HUES6 (cell line): ENCODE results near the gene ADAM11.

Experiments
- H3K27ac ChIP-seq: 2 replicates; pipeline ENCODE4 v1.7.0; 2013; ENCODE audit warnings: low read depth, mild to moderate bottlenecking, low read length, inconsistent platforms
- H3K27me3 ChIP-seq: 2 replicates; pipeline ENCODE4 v1.6.1; 2013; ENCODE audit warnings: low read length; ENCODE audit not compliant: control insufficient read depth, insufficient read depth
- H3K36me3 ChIP-seq: 2 replicates; pipeline ENCODE4 v1.6.1; 2013; ENCODE audit warnings: low read length; ENCODE audit not compliant: control insufficient read depth, insufficient read depth
- H3K4me1 ChIP-seq: 2 replicates; pipeline ENCODE4 v1.6.1; 2013; ENCODE audit warnings: low read length; ENCODE audit not compliant: control insufficient read depth, insufficient read depth
- H3K4me3 ChIP-seq: 2 replicates; pipeline ENCODE4 v1.5.1; 2013; ENCODE audit warnings: low read depth, low read length
- H3K9ac ChIP-seq: one replicate; pipeline ENCODE4 v1.6.1; 2013; ENCODE audit warnings: mild to moderate bottlenecking, low read length
- H3K9me3 ChIP-seq: 2 replicates; pipeline ENCODE4 v1.6.1; 2013; ENCODE audit warnings: low read depth, low read length; ENCODE audit not compliant: control insufficient read depth, insufficient read depth

ADAM11 gene

DNA sequence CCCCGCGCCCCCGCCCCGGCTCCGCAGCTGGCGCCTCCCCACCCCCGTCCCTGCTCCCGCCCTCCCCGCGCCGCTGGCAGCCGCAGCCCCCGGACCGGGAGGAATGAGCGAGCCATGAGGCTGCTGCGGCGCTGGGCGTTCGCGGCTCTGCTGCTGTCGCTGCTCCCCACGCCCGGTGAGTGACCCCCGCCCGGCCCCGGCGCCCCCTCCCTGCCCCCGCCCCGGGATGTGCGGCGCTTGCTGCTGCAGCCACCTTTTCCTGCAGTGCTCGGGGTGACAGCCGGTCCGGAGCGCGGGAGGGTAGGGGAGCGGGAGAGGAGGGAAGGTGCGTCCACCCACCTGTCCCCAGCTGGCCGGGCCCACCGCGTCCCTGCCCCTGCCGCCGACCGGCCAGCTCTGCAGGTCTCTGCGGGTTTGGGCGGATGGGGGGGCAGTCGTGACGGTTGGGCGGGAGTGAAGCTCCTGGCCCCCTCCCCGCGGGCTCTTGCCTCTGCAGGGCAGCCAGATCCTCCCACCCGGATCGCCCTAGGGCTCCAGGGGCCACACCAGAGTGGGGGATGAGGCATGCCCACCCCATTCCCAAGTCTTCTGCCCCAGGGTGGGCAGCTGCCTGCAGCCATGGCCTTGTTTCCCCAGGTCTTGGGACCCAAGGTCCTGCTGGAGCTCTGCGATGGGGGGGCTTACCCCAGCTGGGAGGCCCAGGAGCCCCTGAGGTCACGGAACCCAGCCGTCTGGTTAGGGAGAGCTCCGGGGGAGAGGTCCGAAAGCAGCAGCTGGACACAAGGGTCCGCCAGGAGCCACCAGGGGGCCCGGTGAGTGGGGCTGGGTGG, 513 bp downstream of the ADAM11 start:
- Histone ChIP-seq H3K9me3 (no peaks in the 10 kb centered on the region), H3K9ac (no peak overlapping the region), H3K27me3 (peaks cover 48% of the 10 kb centered on the region), H3K4me3 (peak overlapping the region; percentile 60), H3K36me3 (no peaks in the 10 kb centered on the region), H3K27ac (no peak overlapping the region), H3K4me1 (peaks cover 10% of the 10 kb centered on the region; the same call in 1 of the 2 replicates)

DNA sequence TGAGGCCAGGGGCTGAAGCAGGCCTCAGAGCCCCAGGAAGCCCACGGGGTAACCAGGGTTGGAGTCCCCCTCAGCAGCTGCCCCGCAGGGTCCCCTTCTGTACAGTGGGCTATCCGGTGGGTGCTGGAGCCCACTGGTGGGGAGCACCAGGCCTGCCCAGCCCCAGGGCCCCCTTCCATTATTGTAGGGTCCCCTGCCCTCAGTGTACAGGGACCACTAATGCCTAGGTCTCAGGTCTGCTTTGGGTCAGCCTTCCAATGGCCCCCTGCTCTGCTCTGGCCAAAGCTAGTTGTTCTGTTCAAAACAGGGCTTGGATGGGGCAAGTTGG, 1.1 kb downstream of the ADAM11 start:
- Histone ChIP-seq H3K4me3 (no peak overlapping the region), H3K9me3 (no peaks in the 10 kb centered on the region), H3K36me3 (no peaks in the 10 kb centered on the region), H3K9ac (no peak overlapping the region), H3K27ac (no peak overlapping the region), H3K27me3 (peaks cover 48% of the 10 kb centered on the region), H3K4me1 (peaks cover 10% of the 10 kb centered on the region; the same call in 1 of the 2 replicates)

DNA sequence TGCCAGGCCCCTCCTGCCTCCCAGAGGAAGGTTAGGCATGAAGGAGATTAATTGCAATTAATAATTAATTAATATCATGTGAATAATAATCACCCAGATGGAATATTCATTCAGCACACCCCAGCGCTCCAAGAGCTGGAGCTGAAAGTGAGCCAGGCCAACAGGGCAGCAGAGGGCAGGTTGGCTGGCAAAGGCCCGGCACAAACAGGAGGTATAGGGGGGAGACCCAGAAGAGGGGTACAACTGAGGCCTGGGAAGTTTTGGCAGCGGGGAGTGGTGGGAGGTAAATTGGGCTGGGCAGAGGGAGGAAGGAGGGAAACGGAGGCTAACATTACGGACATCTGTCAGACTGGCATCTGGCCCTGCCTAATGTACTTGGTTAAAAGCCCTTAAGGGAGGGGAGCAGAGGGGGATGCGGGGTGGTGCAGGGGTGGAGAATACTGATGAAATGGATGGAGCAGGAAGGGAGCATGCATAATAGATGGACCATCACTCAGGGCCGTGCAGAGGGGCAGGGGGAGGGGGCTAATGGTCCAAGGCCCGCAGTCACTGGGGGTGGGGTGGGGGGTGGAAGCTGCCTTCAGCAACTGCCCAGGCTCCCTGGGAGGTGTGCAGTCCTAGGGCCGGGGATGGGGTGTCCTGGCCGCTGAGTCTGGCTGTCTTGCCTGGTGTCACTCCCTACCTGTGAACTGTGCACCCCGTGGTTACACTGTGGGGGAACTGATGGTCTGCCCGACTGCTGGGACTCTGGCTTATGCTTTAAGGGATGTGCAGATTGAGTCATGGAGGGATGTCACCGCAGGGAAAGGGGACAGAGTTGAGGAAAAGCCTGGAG, 1.9 kb downstream of the ADAM11 start:
- Histone ChIP-seq H3K9ac (no peak overlapping the region), H3K36me3 (no peaks in the 10 kb centered on the region), H3K4me1 (peaks cover 10% of the 10 kb centered on the region; the same call in 1 of the 2 replicates), H3K27me3 (peaks cover 48% of the 10 kb centered on the region), H3K9me3 (no peaks in the 10 kb centered on the region), H3K27ac (no peak overlapping the region), H3K4me3 (no peak overlapping the region)

DNA sequence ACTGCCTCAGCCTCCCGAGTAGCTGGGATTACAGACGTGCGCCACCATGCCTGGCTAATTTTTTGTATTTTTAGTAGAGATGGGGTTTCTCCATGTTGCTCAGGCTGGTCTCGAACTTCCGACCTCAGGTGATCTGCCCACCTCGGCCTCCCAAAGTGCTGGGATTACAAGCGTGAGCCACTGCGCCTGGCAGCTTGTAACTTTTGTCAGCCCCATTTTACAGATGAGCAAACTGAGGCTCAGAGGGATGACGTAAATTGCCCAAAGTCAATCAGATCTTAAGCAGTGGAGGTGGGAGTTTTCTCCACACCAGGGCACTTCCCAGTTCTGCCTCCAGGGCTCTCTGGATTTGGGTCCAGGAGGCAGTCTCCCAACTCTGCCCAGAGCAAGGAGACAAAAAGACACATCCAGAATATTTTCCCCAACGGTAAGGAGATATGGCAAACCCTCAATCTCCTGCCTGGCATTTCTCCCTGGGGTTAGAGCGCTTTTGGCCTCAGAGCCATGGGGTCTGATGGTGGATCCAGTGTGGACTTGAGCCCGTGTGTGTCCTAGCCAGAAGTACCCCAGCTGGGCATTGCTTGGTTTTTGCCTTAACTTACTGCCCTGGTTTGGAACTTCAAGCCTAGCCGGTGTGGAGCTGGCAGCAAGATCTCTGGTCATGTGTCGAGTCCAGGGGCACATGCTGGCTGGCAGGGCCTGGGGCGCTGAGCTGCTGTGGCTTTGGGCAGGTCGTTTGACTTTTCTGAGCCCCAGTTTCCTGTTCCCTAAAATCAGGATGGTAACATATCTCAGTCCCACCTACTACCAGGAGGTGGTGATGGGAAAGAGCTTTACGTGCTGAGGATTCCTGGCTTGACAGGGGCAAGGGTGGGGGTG, 3.4 kb downstream of the ADAM11 start:
- Histone ChIP-seq H3K27me3 (peaks cover 40% of the 10 kb centered on the region), H3K27ac (no peak overlapping the region), H3K4me1 (peaks cover 10% of the 10 kb centered on the region; the same call in 1 of the 2 replicates), H3K9ac (no peak overlapping the region), H3K36me3 (no peaks in the 10 kb centered on the region), H3K9me3 (no peaks in the 10 kb centered on the region), H3K4me3 (no peak overlapping the region)

DNA sequence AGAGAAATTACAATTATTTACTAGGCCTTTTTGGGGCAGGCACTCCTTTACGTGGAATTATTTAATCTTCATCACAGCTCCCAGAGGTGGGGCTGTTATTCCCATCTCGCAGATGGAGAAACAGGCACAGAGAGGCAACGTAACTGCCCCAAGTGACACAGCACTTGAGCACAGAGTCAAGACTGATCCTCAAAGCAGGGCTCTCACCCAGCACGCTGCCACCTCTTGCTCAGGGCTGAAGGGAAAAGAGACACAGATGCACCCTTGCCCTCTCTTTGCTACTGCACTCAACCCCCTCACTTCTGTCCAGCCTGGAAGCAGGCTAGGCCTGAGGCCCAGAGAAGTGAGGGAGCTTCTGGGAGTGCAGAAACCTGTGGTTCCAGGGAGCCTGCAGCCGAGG, 4.4 kb downstream of the ADAM11 start:
- H3K4me1 ChIP-seq: peaks cover 19% of the 10 kb centered on the region
- peaks cover 30% of the 10 kb centered on the region for H3K27me3 ChIP-seq
- no peaks in the 10 kb centered on the region for H3K9me3 ChIP-seq
- no peak overlapping the region for H3K27ac ChIP-seq
- no peak overlapping the region for H3K9ac ChIP-seq
- H3K36me3 ChIP-seq: no peaks in the 10 kb centered on the region
- H3K4me3 ChIP-seq: no peak overlapping the region

DNA sequence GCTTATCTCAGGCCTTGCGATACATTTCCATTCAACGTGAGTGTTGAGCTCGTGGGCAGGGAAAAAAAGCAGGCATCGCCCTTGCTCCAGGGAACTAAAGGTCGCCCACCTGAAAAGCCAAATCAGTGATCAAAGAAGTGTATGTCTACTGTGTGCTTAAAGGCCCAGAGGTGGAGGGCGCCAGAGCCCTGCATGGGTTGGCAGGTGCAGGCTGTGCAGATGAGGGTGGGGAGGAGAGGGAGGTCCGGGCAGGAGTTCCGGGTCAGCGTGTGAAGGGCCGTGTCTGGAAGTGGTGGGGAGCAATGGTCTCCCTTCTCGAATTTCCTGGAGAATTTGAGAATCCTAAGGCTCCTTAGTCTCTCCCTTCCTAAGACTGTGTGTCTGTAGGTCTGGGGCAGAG, 7.2 kb downstream of the ADAM11 start:
- H3K36me3 ChIP-seq: no peaks in the 10 kb centered on the region
- H3K27ac ChIP-seq: no peak overlapping the region
- H3K9me3 ChIP-seq: no peaks in the 10 kb centered on the region
- H3K27me3 ChIP-seq: peaks cover 7% of the 10 kb centered on the region
- no peak overlapping the region for H3K4me3 ChIP-seq
- peaks cover 9% of the 10 kb centered on the region for H3K4me1 ChIP-seq
- H3K9ac ChIP-seq: no peak overlapping the region

DNA sequence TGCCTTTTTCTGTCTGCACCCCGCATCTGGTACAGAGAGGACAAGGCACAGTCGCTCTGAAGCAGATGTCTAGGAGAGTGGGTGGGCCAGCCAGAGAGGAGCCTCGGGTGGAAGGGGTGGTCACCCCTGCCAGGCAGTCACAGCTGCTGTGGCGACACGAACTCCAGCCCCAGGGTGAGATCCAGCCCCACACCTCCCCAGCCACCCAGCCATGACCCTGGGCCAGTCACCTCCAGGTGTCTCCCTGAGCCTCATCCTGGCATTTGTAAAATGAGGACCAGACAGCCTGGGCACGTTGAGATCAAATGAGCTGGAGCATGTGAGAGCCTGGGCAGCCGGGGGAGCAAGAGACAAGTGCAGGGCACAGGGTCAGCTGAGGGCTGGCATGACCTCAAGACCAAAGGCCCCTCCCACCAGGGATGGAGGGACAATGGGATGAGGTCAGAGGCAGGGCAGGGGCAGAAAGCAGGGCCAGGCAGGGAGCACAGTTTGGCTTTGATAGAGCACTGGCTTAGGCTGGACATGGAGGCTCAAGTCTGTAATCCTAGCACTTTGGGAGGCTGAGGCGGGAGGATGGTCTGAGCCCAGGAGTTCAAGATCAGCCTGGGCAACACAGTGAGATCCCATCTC, 7.7 kb downstream of the ADAM11 start:
- Histone ChIP-seq H3K27me3 (peaks cover 1% of the 10 kb centered on the region; the same call in 1 of the 2 replicates), H3K9ac (no peak overlapping the region), H3K36me3 (no peaks in the 10 kb centered on the region), H3K9me3 (no peaks in the 10 kb centered on the region), H3K4me3 (no peak overlapping the region), H3K4me1 (peaks cover 9% of the 10 kb centered on the region), H3K27ac (no peak overlapping the region)

DNA sequence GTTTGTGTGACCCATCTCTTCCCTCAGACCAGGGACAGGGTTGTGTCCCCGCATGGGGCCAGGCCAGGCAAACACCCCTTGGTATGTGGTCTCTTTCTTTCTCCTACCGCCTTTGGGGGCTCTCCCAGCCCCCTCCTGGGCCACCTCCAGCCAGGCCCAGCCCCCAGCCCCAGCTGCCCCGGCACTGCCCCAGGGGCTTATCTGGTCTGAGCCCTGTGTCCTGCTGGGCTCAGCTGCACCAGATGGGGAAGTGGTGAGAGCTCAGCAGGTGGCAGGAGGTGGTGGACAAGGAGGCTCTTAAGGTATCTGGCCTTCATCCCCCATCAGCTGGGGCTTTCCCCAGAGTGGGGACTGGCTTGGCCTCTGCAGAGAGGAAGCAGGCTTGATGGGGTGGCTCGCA, 8.7 kb downstream of the ADAM11 start:
- Histone ChIP-seq H3K4me3 (no peak overlapping the region), H3K4me1 (peaks cover 9% of the 10 kb centered on the region), H3K9ac (peak overlapping the region; percentile 3), H3K9me3 (no peaks in the 10 kb centered on the region), H3K27me3 (no peaks in the 10 kb centered on the region; the same call in 1 of the 2 replicates), H3K36me3 (no peaks in the 10 kb centered on the region), H3K27ac (no peak overlapping the region)

DNA sequence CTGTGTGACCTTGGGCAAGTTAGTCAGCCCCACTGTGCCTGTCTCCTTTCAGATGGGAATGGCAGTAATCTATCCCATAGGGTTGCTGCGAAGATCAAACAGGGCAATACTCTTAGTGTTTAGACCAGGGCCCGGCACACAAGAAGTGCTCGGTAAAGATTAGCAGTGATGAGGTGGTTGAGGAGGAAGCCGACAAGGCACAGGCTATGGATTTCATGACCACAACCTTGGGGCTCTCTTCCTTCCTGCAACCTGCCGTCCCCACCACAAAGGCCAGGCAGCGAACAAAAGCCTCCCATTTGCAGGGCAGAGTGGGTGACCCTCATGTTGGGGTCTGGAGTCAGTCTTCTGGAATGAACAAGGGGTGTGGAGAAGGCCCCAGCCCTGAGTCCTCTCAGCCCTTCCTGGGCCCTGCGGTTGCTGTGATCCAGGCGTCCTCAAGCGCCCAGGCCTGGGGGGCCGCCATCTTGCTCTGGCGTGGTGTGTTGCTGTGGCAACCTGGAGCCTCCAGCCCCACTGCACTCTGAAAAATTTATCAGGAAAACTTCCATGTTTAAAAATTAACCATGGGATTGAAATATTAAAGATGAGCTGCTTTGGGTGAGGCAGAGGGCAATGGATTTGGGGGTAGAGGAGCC, 9.8 kb downstream of the ADAM11 start:
- Histone ChIP-seq H3K27ac (no peak overlapping the region), H3K36me3 (no peaks in the 10 kb centered on the region), H3K4me3 (no peak overlapping the region), H3K9me3 (no peaks in the 10 kb centered on the region), H3K27me3 (no peaks in the 10 kb centered on the region; the same call in 1 of the 2 replicates), H3K9ac (no peak overlapping the region), H3K4me1 (peaks cover 9% of the 10 kb centered on the region)

DNA sequence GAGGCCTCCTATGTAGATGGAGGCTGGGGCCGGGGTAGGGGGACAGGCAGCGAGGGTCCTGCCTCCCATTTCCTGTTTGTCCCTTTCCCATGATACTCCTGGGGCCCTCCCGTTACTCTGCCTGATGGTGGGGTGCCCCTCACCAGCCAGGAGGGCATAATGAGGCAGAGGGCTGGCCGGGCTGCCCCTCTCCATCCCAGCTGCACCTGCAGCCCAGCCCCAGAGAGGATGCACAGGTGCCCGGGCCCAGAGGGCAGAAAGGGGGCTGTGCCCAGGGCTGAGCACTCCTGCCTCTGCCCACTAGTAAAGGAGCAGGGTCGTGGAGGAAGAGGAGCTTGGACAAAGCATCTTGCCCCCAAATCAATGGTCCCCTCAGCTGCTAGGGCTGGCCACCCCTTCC, 10.4 kb downstream of the ADAM11 start:
- H3K27me3 ChIP-seq: no peaks in the 10 kb centered on the region
- H3K4me1 ChIP-seq: peaks cover 11% of the 10 kb centered on the region
- no peak overlapping the region for H3K4me3 ChIP-seq
- H3K9ac ChIP-seq: no peak overlapping the region
- no peaks in the 10 kb centered on the region for H3K9me3 ChIP-seq
- H3K27ac ChIP-seq: no peak overlapping the region
- H3K36me3 ChIP-seq: no peaks in the 10 kb centered on the region
